ENCODE measurements around the gene BACH2. TPM values are rescaled to one million over a fixed set of nuclear protein-coding genes. Genes with fewer than 3 reads are reported as not detected.
A peak's percentile ranks its signal among the peaks of the same experiment; 100 is the strongest.
"Not testable (repeated sequence)": the region's sequence is repeated elsewhere in the genome, so short reads cannot be mapped to it uniquely, and the experiment has no call there.

Gene BACH2
- total and polyA plus RNA-seq, 2 experiments from 2014 or later = 5.4 to 5.6 TPM

DNA sequence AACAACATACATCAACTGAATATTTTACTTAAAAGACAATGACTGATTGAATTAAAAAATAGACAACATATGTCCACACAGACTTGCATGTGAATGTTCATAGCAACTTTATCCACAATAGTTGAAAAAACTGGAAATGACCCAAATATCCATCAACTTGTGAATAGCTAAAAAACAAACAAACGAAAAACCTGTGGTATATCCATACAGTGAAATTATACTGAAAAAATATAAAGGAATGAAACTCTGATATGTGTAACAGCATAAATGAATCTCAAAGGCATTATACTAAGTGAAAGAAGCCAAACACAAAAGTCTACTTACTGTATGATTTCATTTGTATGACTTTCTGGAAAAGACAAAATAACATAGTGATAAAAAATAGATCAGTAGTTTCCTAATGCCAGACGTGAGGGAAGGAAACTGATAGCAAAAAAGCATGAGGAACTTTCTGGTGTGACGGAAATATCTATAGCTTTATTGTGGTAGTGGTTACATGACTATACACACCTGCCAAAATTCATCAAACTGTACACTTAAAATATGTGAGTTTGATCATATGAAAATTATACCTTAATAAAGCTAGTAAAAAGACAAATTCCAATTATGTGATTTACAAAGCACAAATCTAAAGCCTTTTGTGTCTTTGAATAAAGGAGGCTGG lies 123.2 kb downstream of the BACH2 start:
- peaks cover 37% of the 10 kb centered on the region for H3K4me1 ChIP-seq (ENCODE audit: low read depth)
- H3K27me3 ChIP-seq = no peaks in the 10 kb centered on the region
- no peak overlapping the region for H3K4me3 ChIP-seq
- no peak overlapping the region for H3K27ac ChIP-seq
- no peaks in the 10 kb centered on the region for H3K9me3 ChIP-seq (ENCODE audit: low read depth)
- no peaks in the 10 kb centered on the region for H3K36me3 ChIP-seq
- DNase-seq (ENCODE audit: low read depth in 1 of 2, low spot score in 1 of 2) = no peak
- TF ChIP-seq, protein P1, sequence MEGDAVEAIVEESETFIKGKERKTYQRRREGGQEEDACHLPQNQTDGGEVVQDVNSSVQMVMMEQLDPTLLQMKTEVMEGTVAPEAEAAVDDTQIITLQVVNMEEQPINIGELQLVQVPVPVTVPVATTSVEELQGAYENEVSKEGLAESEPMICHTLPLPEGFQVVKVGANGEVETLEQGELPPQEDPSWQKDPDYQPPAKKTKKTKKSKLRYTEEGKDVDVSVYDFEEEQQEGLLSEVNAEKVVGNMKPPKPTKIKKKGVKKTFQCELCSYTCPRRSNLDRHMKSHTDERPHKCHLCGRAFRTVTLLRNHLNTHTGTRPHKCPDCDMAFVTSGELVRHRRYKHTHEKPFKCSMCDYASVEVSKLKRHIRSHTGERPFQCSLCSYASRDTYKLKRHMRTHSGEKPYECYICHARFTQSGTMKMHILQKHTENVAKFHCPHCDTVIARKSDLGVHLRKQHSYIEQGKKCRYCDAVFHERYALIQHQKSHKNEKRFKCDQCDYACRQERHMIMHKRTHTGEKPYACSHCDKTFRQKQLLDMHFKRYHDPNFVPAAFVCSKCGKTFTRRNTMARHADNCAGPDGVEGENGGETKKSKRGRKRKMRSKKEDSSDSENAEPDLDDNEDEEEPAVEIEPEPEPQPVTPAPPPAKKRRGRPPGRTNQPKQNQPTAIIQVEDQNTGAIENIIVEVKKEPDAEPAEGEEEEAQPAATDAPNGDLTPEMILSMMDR (IDR thresholded peaks at IDR 0.05; ENCODE audit: low read depth, low read length) = no peak

DNA sequence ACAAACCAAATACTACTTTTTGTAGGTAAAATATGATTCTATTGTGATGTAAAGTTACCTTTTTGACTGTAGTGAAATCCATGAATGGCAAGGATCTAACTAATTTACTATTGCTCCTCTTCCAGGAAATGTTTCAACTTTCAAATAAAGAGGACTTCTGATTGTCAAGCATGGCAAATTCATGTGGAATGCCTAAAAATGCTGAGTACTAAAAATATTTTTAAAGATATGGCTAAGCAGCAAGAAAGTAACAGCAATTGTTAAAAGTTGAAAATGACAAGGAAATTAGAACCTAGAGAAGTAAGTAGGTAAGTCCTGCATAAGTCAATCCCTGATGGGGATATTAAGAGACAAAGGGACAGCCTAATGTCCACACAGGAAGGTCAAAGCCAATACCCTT lies 126.0 kb downstream of the BACH2 start:
- no peaks in the 10 kb centered on the region for H3K36me3 ChIP-seq
- H3K4me3 ChIP-seq = no peak overlapping the region
- TF ChIP-seq, protein P1 (IDR thresholded peaks at IDR 0.05; ENCODE audit: low read depth, low read length) = no peak
- H3K27me3 ChIP-seq = no peaks in the 10 kb centered on the region
- no peak for DNase-seq (ENCODE audit: low read depth in 1 of 2, low spot score in 1 of 2)
- peaks cover 19% of the 10 kb centered on the region for H3K4me1 ChIP-seq (ENCODE audit: low read depth)
- H3K9me3 ChIP-seq (ENCODE audit: low read depth) = no peaks in the 10 kb centered on the region
- H3K27ac ChIP-seq = no peak overlapping the region

DNA sequence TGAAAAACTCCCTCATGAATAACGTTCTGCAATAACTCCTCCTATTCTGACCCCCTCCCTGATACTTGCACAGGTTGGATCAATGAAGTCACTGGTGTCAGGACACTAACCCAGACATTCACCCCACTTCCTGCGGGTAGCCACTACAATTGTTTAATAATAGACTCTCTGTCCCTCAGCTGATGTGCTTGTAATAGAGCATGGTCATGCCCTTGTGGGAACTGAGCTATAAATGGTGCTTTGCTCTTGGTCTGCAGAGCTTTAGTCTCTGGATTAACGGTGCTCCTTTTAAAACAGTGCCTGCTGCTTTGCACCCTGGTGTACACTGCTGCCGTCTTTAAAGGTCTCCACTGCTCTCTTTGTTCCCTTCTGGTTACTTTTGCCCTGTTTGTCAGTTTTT lies 127.3 kb downstream of the BACH2 start:
- H3K4me1 ChIP-seq (ENCODE audit: low read depth) = peaks cover 19% of the 10 kb centered on the region
- H3K9me3 ChIP-seq (ENCODE audit: low read depth) = no peaks in the 10 kb centered on the region
- TF ChIP-seq, protein P1 (IDR thresholded peaks at IDR 0.05; ENCODE audit: low read depth, low read length) = no peak
- peak overlapping the region; percentile 69 for H3K27ac ChIP-seq
- H3K4me3 ChIP-seq = no peak overlapping the region
- no peaks in the 10 kb centered on the region for H3K36me3 ChIP-seq
- DNase-seq (ENCODE audit: low read depth in 1 of 2, low spot score in 1 of 2) = peak in 1 of 2 donors; percentile 36
- no peaks in the 10 kb centered on the region for H3K27me3 ChIP-seq

DNA sequence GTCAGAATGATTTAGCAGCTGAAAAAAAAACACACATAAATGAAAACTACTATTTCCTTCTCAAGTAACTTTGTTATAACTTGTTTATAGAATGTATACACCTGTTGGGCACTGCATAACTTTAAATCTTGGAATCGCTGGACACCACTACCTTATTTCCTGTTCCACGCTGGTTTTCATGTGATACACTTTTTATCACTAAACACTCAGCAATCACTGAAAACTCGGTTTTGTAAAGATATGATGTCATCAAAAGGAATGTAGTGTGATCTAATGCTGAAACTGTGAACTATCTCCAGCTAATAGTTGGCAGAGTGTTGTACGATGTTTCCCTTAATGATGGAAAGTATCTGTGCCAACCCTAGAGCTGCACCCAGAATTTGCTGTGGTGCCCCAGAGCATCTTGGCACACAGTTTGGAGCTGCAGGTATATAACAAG lies 127.9 kb downstream of the BACH2 start:
- Histone ChIP-seq H3K27me3 (no peaks in the 10 kb centered on the region), H3K4me3 (no peak overlapping the region), H3K27ac (no peak overlapping the region), H3K4me1 (ENCODE audit: low read depth) (peaks cover 19% of the 10 kb centered on the region), H3K36me3 (no peaks in the 10 kb centered on the region), H3K9me3 (ENCODE audit: low read depth) (no peaks in the 10 kb centered on the region)
- TF ChIP-seq, protein P1 (IDR thresholded peaks at IDR 0.05; ENCODE audit: low read depth, low read length) = no peak
- peak in 1 of 2 donors; percentile 40 for DNase-seq (ENCODE audit: low read depth in 1 of 2, low spot score in 1 of 2)

DNA sequence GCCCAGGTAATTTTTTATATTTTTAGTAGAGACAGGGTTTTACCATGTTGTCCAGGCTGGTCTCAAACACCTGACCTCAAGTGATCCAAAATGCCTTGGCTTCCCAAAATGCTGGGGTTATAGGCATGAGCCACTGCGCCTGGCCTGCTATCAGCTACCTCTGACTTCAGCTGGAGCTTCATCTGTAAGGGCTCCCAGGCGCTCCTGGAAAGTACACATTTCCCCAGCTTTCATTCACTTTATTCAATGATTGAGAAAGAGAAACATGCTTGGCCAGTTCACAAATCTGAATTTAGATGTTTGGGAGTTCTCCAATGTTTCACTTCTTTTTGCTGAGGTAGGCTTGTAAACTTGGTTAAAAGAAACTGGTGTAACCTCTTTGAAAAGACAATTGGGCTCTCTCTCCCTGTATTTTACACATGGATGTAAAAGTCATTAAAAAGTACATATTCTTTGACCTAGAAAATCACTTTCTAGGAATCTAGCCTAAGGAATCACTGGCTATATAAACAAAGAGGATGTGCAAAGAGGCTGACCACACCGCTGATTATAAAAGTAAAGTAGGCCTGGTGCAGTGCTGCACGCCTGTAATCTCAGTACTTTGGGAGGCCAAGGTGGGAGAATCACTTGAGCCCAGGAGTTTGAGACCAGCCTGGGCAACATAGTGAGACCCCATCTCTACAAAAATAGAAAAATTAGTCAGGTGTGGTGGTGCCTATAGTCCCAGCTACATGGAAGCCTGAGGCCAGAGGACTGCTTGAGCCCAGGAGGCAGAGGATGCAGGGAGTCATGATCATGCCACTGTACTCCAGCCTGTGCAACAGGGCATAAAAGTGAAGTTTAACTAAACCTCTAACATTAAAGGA lies 128.9 kb downstream of the BACH2 start:
- TF ChIP-seq, protein P1 (IDR thresholded peaks at IDR 0.05; ENCODE audit: low read depth, low read length) = no peak
- H3K4me3 ChIP-seq = no peak overlapping the region
- no peaks in the 10 kb centered on the region for H3K36me3 ChIP-seq
- no peak overlapping the region for H3K27ac ChIP-seq
- DNase-seq (ENCODE audit: low read depth in 1 of 2, low spot score in 1 of 2) = no peak
- peaks cover 19% of the 10 kb centered on the region for H3K4me1 ChIP-seq (ENCODE audit: low read depth)
- H3K9me3 ChIP-seq (ENCODE audit: low read depth) = no peaks in the 10 kb centered on the region
- no peaks in the 10 kb centered on the region for H3K27me3 ChIP-seq

DNA sequence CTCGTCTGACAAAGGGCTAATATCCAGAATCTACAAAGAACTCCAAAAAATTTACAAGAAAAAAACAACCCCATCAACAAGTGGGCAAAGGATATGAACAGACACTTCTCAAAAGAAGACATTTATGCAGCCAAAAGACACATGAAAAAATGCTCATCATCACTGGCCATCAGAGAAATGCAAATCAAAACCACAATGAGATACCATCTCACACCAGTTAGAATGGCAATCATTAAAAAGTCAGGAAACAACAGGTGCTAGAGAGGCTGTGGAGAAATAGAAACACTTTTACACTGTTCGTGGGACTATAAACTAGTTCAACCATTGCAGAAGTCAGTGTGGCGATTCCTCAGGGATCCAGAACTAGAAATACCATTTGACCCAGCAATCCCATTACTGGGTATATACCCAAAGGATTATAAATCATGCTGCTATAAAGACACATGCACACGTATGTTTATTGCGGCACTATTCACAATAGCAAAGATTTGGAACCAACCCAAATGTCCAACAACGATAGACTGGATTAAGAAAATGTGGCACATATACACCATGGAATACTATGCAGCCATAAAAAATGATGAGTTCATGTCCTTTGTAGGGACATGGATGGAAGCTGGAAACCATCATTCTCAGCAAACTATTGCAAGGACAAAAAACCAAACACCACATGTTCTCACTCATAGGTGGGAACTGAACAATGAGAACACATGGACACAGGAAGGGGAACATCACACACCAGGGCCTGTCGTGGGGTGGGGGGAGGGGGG lies 130.3 kb downstream of the BACH2 start:
- not testable (repeated sequence) for H3K4me3 ChIP-seq; DNase-seq (ENCODE audit: low read depth in 1 of 2, low spot score in 1 of 2); H3K27ac ChIP-seq; H3K27me3 ChIP-seq; H3K9me3 ChIP-seq (ENCODE audit: low read depth); H3K36me3 ChIP-seq
- peaks cover 19% of the 10 kb centered on the region for H3K4me1 ChIP-seq (ENCODE audit: low read depth)
